A549 (cell line): ENCODE measurements around the gene IL17RA.

Experiments
- EHMT2 ChIP-seq: fragments of 200-600 bp; sonication (generic); IDR thresholded peaks from 2 replicates; pipeline ENCODE4 v1.6.1; 2016; ENCODE audit warnings: antibody characterized with exemption, low read depth, mild to moderate bottlenecking, moderate library complexity
- MAFK ChIP-seq: fragments of 450-650 bp; IDR thresholded peaks from 2 replicates; pipeline ENCODE4 v1.6.1; 2014; ENCODE audit not compliant: partially characterized antibody
- POLR2A ChIP-seq: IDR thresholded peaks from 2 replicates; pipeline ENCODE4 v1.6.1; 2012; ENCODE audit warnings: mild to moderate bottlenecking, low read length
- RAD21 ChIP-seq, 2 experiments: fragments of >200 bp in 1 of 2; sonication (Bioruptor Twin) in 1 of 2; formaldehyde crosslinking in 1 of 2; IDR thresholded peaks in 1 of 2; conservative IDR thresholded peaks in 1 of 2; 2 replicates in 1 of 2; 3 replicates in 1 of 2; pipeline ENCODE4 v1.6.1; 2012 to 2018; ENCODE audit warnings: inconsistent platforms in 1 of 2
- RFX5 ChIP-seq: fragments of 450-650 bp; IDR thresholded peaks from 2 replicates; pipeline ENCODE4 v1.7.1; 2014; ENCODE audit warnings: antibody characterized with exemption, mild to moderate bottlenecking, moderate library complexity
- SMC3 ChIP-seq: fragments of >200 bp; sonication (Bioruptor Twin); formaldehyde crosslinking; IDR thresholded peaks from 3 replicates; pipeline ENCODE4 v1.6.1; 2018; ENCODE audit warnings: inconsistent platforms
- SREBF2 ChIP-seq: fragments of 450-650 bp; IDR thresholded peaks from 2 replicates; pipeline ENCODE4 v1.6.1; 2014; ENCODE audit warnings: mild to moderate bottlenecking, moderate library complexity
- TF ChIP-seq, protein P1 (sequence below): fragments of 450-650 bp; IDR thresholded peaks from 2 replicates; pipeline ENCODE4 v1.6.1; 2014; ENCODE audit warnings: antibody characterized with exemption
- TF ChIP-seq, protein P2 (sequence below): fragments of >200 bp; sonication (Bioruptor Twin); formaldehyde crosslinking; IDR thresholded peaks from 3 replicates; pipeline ENCODE4 v1.5.1; 2016

- TF ChIP-seq MAFK, result no peak
- no peak for TF ChIP-seq POLR2A
- TF ChIP-seq RAD21 (conservative IDR thresholded peaks at IDR 0.05 in 1 of 2, IDR thresholded peaks at IDR 0.05 in 1 of 2), result no peak
- TF ChIP-seq SMC3, result no peak
- TF ChIP-seq, protein P1, sequence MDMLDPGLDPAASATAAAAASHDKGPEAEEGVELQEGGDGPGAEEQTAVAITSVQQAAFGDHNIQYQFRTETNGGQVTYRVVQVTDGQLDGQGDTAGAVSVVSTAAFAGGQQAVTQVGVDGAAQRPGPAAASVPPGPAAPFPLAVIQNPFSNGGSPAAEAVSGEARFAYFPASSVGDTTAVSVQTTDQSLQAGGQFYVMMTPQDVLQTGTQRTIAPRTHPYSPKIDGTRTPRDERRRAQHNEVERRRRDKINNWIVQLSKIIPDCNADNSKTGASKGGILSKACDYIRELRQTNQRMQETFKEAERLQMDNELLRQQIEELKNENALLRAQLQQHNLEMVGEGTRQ, result no peak
- TF ChIP-seq EHMT2, result no peak
- no peak for TF ChIP-seq RFX5
- TF ChIP-seq SREBF2, result no peak
- TF ChIP-seq, protein P2, sequence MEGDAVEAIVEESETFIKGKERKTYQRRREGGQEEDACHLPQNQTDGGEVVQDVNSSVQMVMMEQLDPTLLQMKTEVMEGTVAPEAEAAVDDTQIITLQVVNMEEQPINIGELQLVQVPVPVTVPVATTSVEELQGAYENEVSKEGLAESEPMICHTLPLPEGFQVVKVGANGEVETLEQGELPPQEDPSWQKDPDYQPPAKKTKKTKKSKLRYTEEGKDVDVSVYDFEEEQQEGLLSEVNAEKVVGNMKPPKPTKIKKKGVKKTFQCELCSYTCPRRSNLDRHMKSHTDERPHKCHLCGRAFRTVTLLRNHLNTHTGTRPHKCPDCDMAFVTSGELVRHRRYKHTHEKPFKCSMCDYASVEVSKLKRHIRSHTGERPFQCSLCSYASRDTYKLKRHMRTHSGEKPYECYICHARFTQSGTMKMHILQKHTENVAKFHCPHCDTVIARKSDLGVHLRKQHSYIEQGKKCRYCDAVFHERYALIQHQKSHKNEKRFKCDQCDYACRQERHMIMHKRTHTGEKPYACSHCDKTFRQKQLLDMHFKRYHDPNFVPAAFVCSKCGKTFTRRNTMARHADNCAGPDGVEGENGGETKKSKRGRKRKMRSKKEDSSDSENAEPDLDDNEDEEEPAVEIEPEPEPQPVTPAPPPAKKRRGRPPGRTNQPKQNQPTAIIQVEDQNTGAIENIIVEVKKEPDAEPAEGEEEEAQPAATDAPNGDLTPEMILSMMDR, result no peak
These were observed 25.2 kb downstream of the IL17RA start for GRCh38 chr22:17109976-17110375.
